ENCODE data around the gene CDH20. TPM values are rescaled to one million over a fixed set of nuclear protein-coding genes. Genes with fewer than 3 reads are reported as not detected.

The CDH20 gene
- total and polyA plus RNA-seq, 2 of the 4 experiments (the other 2 are of a cell fraction), result not detected

GRCh38 chr18:61474341-61474740, 141.1 kb downstream of the CDH20 start:
- intact Hi-C loops (cut with micrococcal nuclease), result loop anchor here (2.0 kb wide), 1 partner anchor 58 kb away; no protein-coding TSS in a partner anchor

More at GRCh38 chr18:61474341-61474740, 141.1 kb downstream of the CDH20 start:
- H3K14ac ChIP-seq (replicated peaks; ENCODE audit: low read depth, low read length), result no peak overlapping the region
- no peak overlapping the region for H3K4me3 ChIP-seq (ENCODE audit: insufficient read depth, low read depth, low read length)
- H4K20me1 ChIP-seq (ENCODE audit: insufficient read depth, low read length), result no peaks in the 10 kb centered on the region
- no peak overlapping the region for H2BK20ac ChIP-seq (ENCODE audit: low read depth, low read length)
- H3K4ac ChIP-seq (ENCODE audit: low read depth, low read length), result no peak overlapping the region
- in situ Hi-C loops (cut with MboI; ENCODE audit: low sequenced_read_pairs), result no loop called here
- H2BK15ac ChIP-seq (ENCODE audit: low read depth, low read length), result no peak overlapping the region
- no peak overlapping the region for H3K9ac ChIP-seq (ENCODE audit: low read depth, low read length)
- dilution Hi-C loops (cut with HindIII; ENCODE audit: low sequenced_read_pairs, unreplicated experiment), result no loop called here
- ATAC-seq (ENCODE audit: low read depth), result no peak
- TF ChIP-seq BHLHE40 (IDR thresholded peaks at IDR 0.05; ENCODE audit: low read depth, low read length) (no peak), NFE2L2 (IDR thresholded peaks at IDR 0.05; ENCODE audit: low read depth, low read length) (no peak), MAFK (IDR thresholded peaks at IDR 0.05; ENCODE audit: low read depth, low read length) (no peak), RCOR1 (IDR thresholded peaks at IDR 0.05; ENCODE audit: insufficient replicate concordance, low read length) (no peak), CHD1 (IDR thresholded peaks at IDR 0.05; ENCODE audit: low read depth, low read length) (no peak), FOS (IDR thresholded peaks at IDR 0.05; ENCODE audit: low read depth, low read length) (no peak), MAZ (IDR thresholded peaks at IDR 0.05; ENCODE audit: borderline replicate concordance, low read depth, low read length) (no peak)
- TF ChIP-seq, protein P1, sequence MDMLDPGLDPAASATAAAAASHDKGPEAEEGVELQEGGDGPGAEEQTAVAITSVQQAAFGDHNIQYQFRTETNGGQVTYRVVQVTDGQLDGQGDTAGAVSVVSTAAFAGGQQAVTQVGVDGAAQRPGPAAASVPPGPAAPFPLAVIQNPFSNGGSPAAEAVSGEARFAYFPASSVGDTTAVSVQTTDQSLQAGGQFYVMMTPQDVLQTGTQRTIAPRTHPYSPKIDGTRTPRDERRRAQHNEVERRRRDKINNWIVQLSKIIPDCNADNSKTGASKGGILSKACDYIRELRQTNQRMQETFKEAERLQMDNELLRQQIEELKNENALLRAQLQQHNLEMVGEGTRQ (IDR thresholded peaks at IDR 0.05; ENCODE audit: low read depth, low read length), result no peak
- no peak overlapping the region for H4K5ac ChIP-seq (ENCODE audit: low read depth, low read length)
- no peak overlapping the region for H3K18ac ChIP-seq (ENCODE audit: low read depth, low read length)
- no peak overlapping the region for H4K8ac ChIP-seq (ENCODE audit: low read depth in 2 of 2, low read length in 2 of 2)
- no peaks in the 10 kb centered on the region for H3K9me1 ChIP-seq (ENCODE audit: insufficient read depth, low read length)
- no peaks in the 10 kb centered on the region for H3K36me3 ChIP-seq (ENCODE audit: control insufficient read depth, insufficient read depth, low read length)
- no peak overlapping the region for H4K91ac ChIP-seq (ENCODE audit: insufficient read depth, low read depth, low read length)
- H3K23ac ChIP-seq (ENCODE audit: low read depth, low read length), result no peak overlapping the region
- H3K27ac ChIP-seq (ENCODE audit: insufficient read depth, low read length), result no peak overlapping the region
- CTCF ChIA-PET, result no interaction called here
- POLR2A ChIA-PET (ENCODE audit: unreplicated experiment), result no interaction called here
- H2AK5ac ChIP-seq (ENCODE audit: low read depth, low read length), result no peak overlapping the region
- no peak overlapping the region for H3K56ac ChIP-seq (ENCODE audit: extremely low read depth, insufficient read depth, low read length)
- H2BK5ac ChIP-seq (ENCODE audit: low read depth, low read length, poor library complexity, severe bottlenecking), result no peak overlapping the region
- no peak overlapping the region for H2AK9ac ChIP-seq (replicated peaks; ENCODE audit: low read depth, low read length, poor library complexity)
- no peak for DNase-seq
- no peak overlapping the region for H2AFZ ChIP-seq (replicated peaks; ENCODE audit: low read length, poor library complexity)
- H3K27me3 ChIP-seq (ENCODE audit: control insufficient read depth, insufficient read depth, low read length), result peaks cover 3% of the 10 kb centered on the region
- no peaks in the 10 kb centered on the region for H3K79me1 ChIP-seq (ENCODE audit: low read depth in 1 of 2, low read length in 2 of 2)
- 8% methylated on average over 2 of the region's 6 CpGs; no CpG with 5 or more reads in 1 of the 2 experiments for WGBS, 2 experiments (ENCODE audit: extremely low coverage in 2 of 2, insufficient read length in 1 of 2)
- no peak overlapping the region for H3K4me2 ChIP-seq (ENCODE audit: low read depth, low read length)
- H2BK120ac ChIP-seq (ENCODE audit: low read depth, low read length), result no peak overlapping the region
- no peaks in the 10 kb centered on the region for H3K4me1 ChIP-seq (ENCODE audit: control insufficient read depth, insufficient read depth, low read length)
- no peaks in the 10 kb centered on the region for H3K9me3 ChIP-seq (ENCODE audit: control insufficient read depth, insufficient read depth, low read length)
- BruUV-seq (replicated peaks), result no TSS peak
